Caki2 (cell line): ENCODE measurements around the gene SPOPL. TPM values are rescaled to one million over a fixed set of nuclear protein-coding genes. Genes with fewer than 3 reads are reported as not detected.

Source experiments
- DNase-seq: peaks from one replicate; pipeline ENCODE4 v3.0.0-alpha.2; 2015; ENCODE audit warnings: low read depth
- in situ Hi-C: cut with HindIII; loops from 2 replicates; pipeline ENCODE4 v1.10.0; 2016; ENCODE audit warnings: low sequenced_read_pairs, low pct_unique_long_range_greater_than_20kb, mixed read lengths
- total RNA-seq: library from RNA; depleted of rRNA; stranded (reverse); fragments of >200 nt; shearing (Covaris generic); gene quantifications from 2 replicates; pipeline ENCODE4 v1.2.3, GENCODE V29; 2014; ENCODE audit warnings: low replicate concordance

The SPOPL gene
- total RNA-seq, 1 experiment from 2014 or later, result 12.0 TPM

GRCh38 chr2:138621139-138621538 lies 119.6 kb downstream of the SPOPL start:
- in situ Hi-C loops, result no loop called here

GRCh38 chr2:138622613-138623012 lies 121.0 kb downstream of the SPOPL start:
- no peak for DNase-seq
- in situ Hi-C loops, result no loop called here

More at GRCh38 chr2:138621139-138621538, 119.6 kb downstream of the SPOPL start:
- DNase-seq, result no peak
